K562 (cell line): ENCODE measurements around the gene ACADVL. TPM values are rescaled to one million over a fixed set of nuclear protein-coding genes. Genes with fewer than 3 reads are reported as not detected.
A peak's percentile ranks its signal among the peaks of the same experiment; 100 is the strongest.

Source experiments
- CHD2 ChIP-seq: IDR thresholded peaks from 2 replicates; pipeline ENCODE4 v1.6.1; 2011; ENCODE audit warnings: low read depth, low read length
- CREM ChIP-seq: IDR thresholded peaks from 2 replicates; pipeline ENCODE4 v1.6.1; 2014; ENCODE audit warnings: antibody characterized with exemption, low read depth
- CTBP1 ChIP-seq: fragments of 450-650 bp; IDR thresholded peaks from 2 replicates; pipeline ENCODE4 v1.6.1; 2016; ENCODE audit warnings: borderline replicate concordance
- EP300 ChIP-seq: IDR thresholded peaks from 2 replicates; pipeline ENCODE4 v1.6.1; 2012; ENCODE audit warnings: low read length, improper control_type of control experiment
- GABPA ChIP-seq: fragments of 200-800 bp; sonication (Bioruptor generic); conservative IDR thresholded peaks from 2 replicates; pipeline ENCODE4 v1.6.1; 2016; ENCODE audit warnings: low read depth, missing genetic modification characterization, missing compliant biosample characterization
- HES1 ChIP-seq: fragments of 450-650 bp; IDR thresholded peaks from 2 replicates; pipeline ENCODE4 v1.6.1; 2016; ENCODE audit warnings: low read depth, mild to moderate bottlenecking, moderate library complexity
- MTA1 ChIP-seq: fragments of 450-650 bp; IDR thresholded peaks from 2 replicates; pipeline ENCODE4 v1.6.1; 2017; ENCODE audit warnings: borderline replicate concordance
- NR2C2 ChIP-seq, 2 experiments: fragments of 200-800 bp in 1 of 2; sonication (Bioruptor generic) in 1 of 2; sonication (generic) in 1 of 2; formaldehyde crosslinking in 1 of 2; IDR thresholded peaks; 2 replicates each; pipeline versions ENCODE4 v1.6.1 to v1.8.0; 2016 to 2022; ENCODE audit warnings: mild to moderate bottlenecking in 1 of 2, missing compliant biosample characterization in 1 of 2, missing genetic modification characterization in 1 of 2, missing genetic modification reagents in 1 of 2
- POLR2A ChIP-seq: fragments of 450-650 bp; conservative IDR thresholded peaks from 2 replicates; pipeline ENCODE4 v1.6.1; 2016
- POLR2G ChIP-seq: fragments of 200-400 bp; formaldehyde crosslinking; IDR thresholded peaks from 2 replicates; pipeline ENCODE4 v1.6.1; 2017; ENCODE audit warnings: low read depth, mild to moderate bottlenecking, antibody characterized with exemption, low read length, moderate library complexity
- TAF1 ChIP-seq: IDR thresholded peaks from 2 replicates; pipeline ENCODE4 v1.6.1; 2011; ENCODE audit warnings: mild to moderate bottlenecking, low read length, moderate library complexity; ENCODE audit not compliant: insufficient read depth, control insufficient read depth, severe bottlenecking; ENCODE audit errors: extremely low read depth
- UBTF ChIP-seq, 2 experiments: IDR thresholded peaks; 2 replicates each; pipeline ENCODE4 v1.6.1; 2012; ENCODE audit warnings: improper control_type of control experiment in 2 of 2, low read depth in 2 of 2, low read length in 2 of 2, borderline replicate concordance in 1 of 2
- ZNF175 ChIP-seq: fragments of 200-800 bp; sonication (Bioruptor generic); IDR thresholded peaks from 2 replicates; pipeline ENCODE4 v1.6.1; 2016; ENCODE audit warnings: low read depth, mild to moderate bottlenecking, missing genetic modification characterization, missing compliant biosample characterization
- ZNF766 ChIP-seq: fragments of 200-800 bp; sonication (Bioruptor generic); conservative IDR thresholded peaks from 2 replicates; pipeline ENCODE4 v1.6.1; 2016; ENCODE audit warnings: missing genetic modification characterization, missing compliant biosample characterization
- polyA plus RNA-seq, 8 experiments: library from polyadenylated mRNA; depleted of rRNA in 4 of 8; stranded (reverse) in 5 of 8; unstranded in 3 of 8; fragments of >200 nt; fragmentation: Nextera tagmentation in 2 of 8; fragmentation: Illumina TruSeq in 1 of 8; extraction: Ambion mirVana in 2 of 8; extraction: Trizol in 1 of 8; gene quantifications; 2 replicates each; pipeline versions ENCODE4 v1.2.1 to v1.2.3, GENCODE V29; 2011 to 2014; ENCODE audit warnings: inconsistent platforms in 1 of 8, missing spikeins in 1 of 8
- total RNA-seq, 7 experiments: library from RNA; depleted of rRNA in 6 of 7; stranded (reverse); fragments of >200 nt in 6 of 7; fragmentation: Illumina TruSeq in 2 of 7; extraction: Trizol in 2 of 7; gene quantifications; 2 replicates each; pipeline versions ENCODE4 v1.2.1 to v1.2.3, GENCODE V29; 2011 to 2021; ENCODE audit warnings: low replicate concordance in 1 of 7
- TF ChIP-seq, protein P1 (sequence below): fragments of 450-650 bp; IDR thresholded peaks from 2 replicates; pipeline ENCODE4 v1.6.1; 2016; ENCODE audit warnings: low read depth

ACADVL gene
- total and polyA plus RNA-seq, 9 of the 15 experiments (the other 6 are each of a cell fraction or from before 2014, with no cell fraction given): 25.5 to 449 (median 214) TPM

DNA sequence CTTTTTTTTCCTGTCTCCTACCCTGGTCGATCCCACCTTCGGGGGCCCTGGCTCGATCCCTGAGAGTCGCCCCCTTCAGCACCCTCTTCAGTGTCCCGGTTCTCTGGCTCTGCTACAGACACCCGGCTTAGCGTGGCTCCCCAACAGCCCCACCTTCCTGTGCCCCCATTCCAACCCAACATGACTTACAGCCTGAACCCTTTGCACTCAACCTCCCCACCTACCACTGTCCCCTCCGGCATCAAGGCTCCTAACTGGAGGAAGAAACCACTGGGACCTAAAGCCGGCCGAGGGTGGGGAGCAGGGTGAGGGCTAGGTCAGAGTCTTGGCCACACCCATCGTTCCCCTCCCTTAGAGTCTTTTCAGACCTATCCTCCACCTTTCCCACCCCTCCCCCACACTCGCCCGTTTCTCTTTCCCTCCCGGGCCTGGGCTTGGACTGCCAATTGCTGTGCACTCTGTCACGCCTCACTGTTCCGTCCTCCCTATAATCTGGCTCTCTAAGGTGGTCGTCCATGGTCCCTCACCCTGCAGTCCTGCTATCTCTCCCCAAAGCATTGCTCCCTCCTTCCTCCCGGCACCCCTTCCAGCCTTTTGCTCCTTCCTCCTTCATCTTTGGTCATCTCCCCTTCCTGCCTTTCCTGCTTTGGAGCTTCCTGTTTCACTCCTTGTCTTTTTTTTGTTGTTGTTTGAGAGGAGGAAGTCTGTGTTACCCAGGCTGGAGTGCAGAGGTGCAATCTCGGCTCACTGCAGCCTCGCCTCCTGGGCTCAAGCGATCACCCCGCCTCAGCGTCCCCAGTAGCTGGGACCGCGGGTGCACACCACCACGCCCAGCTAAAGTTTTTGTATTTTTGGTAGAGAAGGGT is 43.4 kb downstream of the ACADVL start (continued):
- no peak for TF ChIP-seq NR2C2 (CRISPR knock-in tag; IDR thresholded peaks at IDR 0.05)
- TF ChIP-seq NR2C2 (tag; IDR thresholded peaks at IDR 0.05): 0 out of 2 replicates have a peak, but pooled peaks have one; percentile 0
- TF ChIP-seq GABPA (tag): 0 out of 2 replicates have a peak, but pooled peaks have one; percentile 35
- no peak for TF ChIP-seq EP300
- no peak for TF ChIP-seq ZNF766 (CRISPR knock-in tag)
- TF ChIP-seq, protein P1, sequence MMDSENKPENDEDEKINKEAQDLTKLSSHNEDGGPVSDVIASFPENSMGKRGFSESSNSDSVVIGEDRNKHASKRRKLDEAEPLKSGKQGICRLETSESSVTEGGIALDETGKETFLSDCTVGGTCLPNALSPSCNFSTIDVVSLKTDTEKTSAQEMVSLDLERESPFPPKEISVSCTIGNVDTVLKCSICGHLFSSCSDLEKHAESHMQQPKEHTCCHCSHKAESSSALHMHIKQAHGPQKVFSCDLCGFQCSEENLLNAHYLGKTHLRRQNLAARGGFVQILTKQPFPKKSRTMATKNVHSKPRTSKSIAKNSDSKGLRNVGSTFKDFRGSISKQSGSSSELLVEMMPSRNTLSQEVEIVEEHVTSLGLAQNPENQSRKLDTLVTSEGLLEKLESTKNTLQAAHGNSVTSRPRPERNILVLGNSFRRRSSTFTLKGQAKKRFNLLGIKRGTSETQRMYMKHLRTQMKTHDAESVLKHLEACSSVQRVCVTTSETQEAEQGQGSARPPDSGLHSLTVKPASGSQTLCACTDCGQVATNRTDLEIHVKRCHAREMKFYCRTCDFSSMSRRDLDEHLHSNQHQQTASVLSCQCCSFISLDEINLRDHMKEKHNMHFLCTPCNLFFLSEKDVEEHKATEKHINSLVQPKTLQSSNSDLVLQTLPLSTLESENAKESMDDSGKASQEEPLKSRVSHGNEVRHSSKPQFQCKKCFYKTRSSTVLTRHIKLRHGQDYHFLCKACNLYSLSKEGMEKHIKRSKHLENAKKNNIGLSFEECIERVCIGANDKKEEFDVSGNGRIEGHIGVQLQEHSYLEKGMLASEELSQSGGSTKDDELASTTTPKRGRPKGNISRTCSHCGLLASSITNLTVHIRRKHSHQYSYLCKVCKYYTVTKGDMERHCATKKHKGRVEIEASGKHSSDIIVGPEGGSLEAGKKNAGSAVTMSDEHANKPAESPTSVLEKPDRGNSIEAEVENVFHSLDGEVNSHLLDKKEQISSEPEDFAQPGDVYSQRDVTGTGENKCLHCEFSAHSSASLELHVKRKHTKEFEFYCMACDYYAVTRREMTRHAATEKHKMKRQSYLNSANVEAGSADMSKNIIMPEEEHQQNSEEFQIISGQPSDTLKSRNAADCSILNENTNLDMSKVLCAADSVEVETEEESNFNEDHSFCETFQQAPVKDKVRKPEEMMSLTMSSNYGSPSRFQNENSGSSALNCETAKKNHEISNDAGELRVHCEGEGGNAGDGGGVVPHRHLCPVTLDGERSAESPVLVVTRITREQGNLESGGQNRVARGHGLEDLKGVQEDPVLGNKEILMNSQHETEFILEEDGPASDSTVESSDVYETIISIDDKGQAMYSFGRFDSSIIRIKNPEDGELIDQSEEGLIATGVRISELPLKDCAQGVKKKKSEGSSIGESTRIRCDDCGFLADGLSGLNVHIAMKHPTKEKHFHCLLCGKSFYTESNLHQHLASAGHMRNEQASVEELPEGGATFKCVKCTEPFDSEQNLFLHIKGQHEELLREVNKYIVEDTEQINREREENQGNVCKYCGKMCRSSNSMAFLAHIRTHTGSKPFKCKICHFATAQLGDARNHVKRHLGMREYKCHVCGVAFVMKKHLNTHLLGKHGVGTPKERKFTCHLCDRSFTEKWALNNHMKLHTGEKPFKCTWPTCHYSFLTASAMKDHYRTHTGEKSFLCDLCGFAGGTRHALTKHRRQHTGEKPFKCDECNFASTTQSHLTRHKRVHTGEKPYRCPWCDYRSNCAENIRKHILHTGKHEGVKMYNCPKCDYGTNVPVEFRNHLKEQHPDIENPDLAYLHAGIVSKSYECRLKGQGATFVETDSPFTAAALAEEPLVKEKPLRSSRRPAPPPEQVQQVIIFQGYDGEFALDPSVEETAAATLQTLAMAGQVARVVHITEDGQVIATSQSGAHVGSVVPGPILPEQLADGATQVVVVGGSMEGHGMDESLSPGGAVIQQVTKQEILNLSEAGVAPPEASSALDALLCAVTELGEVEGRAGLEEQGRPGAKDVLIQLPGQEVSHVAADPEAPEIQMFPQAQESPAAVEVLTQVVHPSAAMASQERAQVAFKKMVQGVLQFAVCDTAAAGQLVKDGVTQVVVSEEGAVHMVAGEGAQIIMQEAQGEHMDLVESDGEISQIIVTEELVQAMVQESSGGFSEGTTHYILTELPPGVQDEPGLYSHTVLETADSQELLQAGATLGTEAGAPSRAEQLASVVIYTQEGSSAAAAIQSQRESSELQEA: no peak; the same call in 1 of the 2 replicates
- 0 out of 2 replicates have a peak, but pooled peaks have one; percentile 16 for TF ChIP-seq CREM
- TF ChIP-seq TAF1: peak; percentile 39
- peak; percentile 61; the same call in 1 of the 2 replicates for TF ChIP-seq CTBP1
- TF ChIP-seq HES1: no peak
- TF ChIP-seq POLR2A: peak; percentile 58
- no peak for TF ChIP-seq ZNF175
- peak; percentile 23; the same call in 1 of the 2 replicates for TF ChIP-seq POLR2G
- no peak for TF ChIP-seq UBTF (IDR thresholded peaks at IDR 0.05; ENCODE audit: borderline replicate concordance in 1 of 2, low read depth in 2 of 2, low read length in 2 of 2)
- peak; percentile 47; the same call in 1 of the 2 replicates for TF ChIP-seq MTA1
- TF ChIP-seq CHD2: peak; percentile 47; the same call in 1 of the 2 replicates
